ENCODE measurements around the gene TTLL5. TPM values are rescaled to one million over a fixed set of nuclear protein-coding genes. Genes with fewer than 3 reads are reported as not detected.

TTLL5 gene
- total and polyA plus RNA-seq, 2 of the 13 experiments (the other 11 are each of a cell fraction or from before 2014, with no cell fraction given): 11.8 to 18.8 TPM

GRCh38 chr14:75627406-75627805, 33.6 kb upstream of the TTLL5 start (continued):
- TF ChIP-seq SNAPC4 (CRISPR knock-in tag; IDR thresholded peaks at IDR 0.05): no peak
- 0 out of 2 replicates have a peak, but pooled peaks have one; percentile 6 for TF ChIP-seq RARA (CRISPR knock-in tag; IDR thresholded peaks at IDR 0.05)
- no peak for TF ChIP-seq E2F1 (CRISPR knock-in tag; IDR thresholded peaks at IDR 0.05)

- Histone ChIP-seq H3K4me2 (ENCODE audit: low read depth, low read length) (no peak overlapping the region), H3K27ac (ENCODE audit: extremely low read length, insufficient read depth, low read length) (no peak overlapping the region), H2AFZ (ENCODE audit: low read length) (no peak overlapping the region), H3K4me1 (ENCODE audit: insufficient read depth, low read length) (peaks cover 65% of the 10 kb centered on the region), H3K79me2 (ENCODE audit: insufficient read depth, low read length) (no peaks in the 10 kb centered on the region), H4K20me1 (ENCODE audit: insufficient read depth, low read length) (no peaks in the 10 kb centered on the region), H3K4me3 (replicated peaks in 1 of 3; ENCODE audit: insufficient read depth in 1 of 3, low read depth in 2 of 3, low read length in 3 of 3) (no peak overlapping the region), H3K27me3 (ENCODE audit: control insufficient read depth in 1 of 2, insufficient read depth in 2 of 2, low read length in 2 of 2) (no peaks in the 10 kb centered on the region), H3K36me3 (replicated peaks in 1 of 2; ENCODE audit: control insufficient read depth in 1 of 2, insufficient read depth in 2 of 2, low read length in 2 of 2) (no peaks in the 10 kb centered on the region; a peak in 1 of 5 replicates), H3K9me3 (ENCODE audit: low read length) (no peaks in the 10 kb centered on the region), H3K9ac (ENCODE audit: insufficient read depth, low read depth, low read length) (no peak overlapping the region)
- WGBS (ENCODE audit: low lambda C conversion rate): 96% methylated on average over 3 of the region's 3 CpGs
- ChIA-PET POLR2A (no interaction called here), CTCF (ENCODE audit: low intra/inter-chr PET ratio, low total read pairs) (no interaction called here)
- intact Hi-C loops (cut with micrococcal nuclease; ENCODE audit: unreplicated experiment) (no loop called here), in situ Hi-C loops (cut with HindIII; ENCODE audit: extremely low pct_ligation_motif_present, low pct_unique_long_range_greater_than_20kb) (no loop called here)
- BruUV-seq (replicated peaks): no TSS peak
- FAIRE-seq (no peak), DNase-seq (ENCODE audit: low spot score) (no peak), ATAC-seq (no peak)
- TF ChIP-seq ZNF44 (CRISPR knock-in tag; IDR thresholded peaks at IDR 0.05) (no peak), MTERF4 (CRISPR knock-in tag; IDR thresholded peaks at IDR 0.05) (no peak), TCF12 (IDR thresholded peaks at IDR 0.05) (no peak), TCF12 (CRISPR knock-in tag; IDR thresholded peaks at IDR 0.05) (no peak), ZNF34 (CRISPR knock-in tag; IDR thresholded peaks at IDR 0.05; ENCODE audit: borderline replicate concordance) (no peak)
Observed at GRCh38 chr14:75628816-75629215, 32.2 kb upstream of the TTLL5 start.
